Panc1 (cell line): Measurements from ENCODE around the gene AP3D1. TPM values are rescaled to one million over a fixed set of nuclear protein-coding genes. Genes with fewer than 3 reads are reported as not detected.

Source experiments
- ATAC-seq: fragments of 200-7000 bp; cut with Tn5 transposase; 2 replicates; pipeline ENCODE4 v1.9.1; 2020; ENCODE audit warnings: mild to moderate bottlenecking, moderate library complexity
- BruUV-seq: library from RNA; stranded (reverse); fragments of 400-500 nt; replicated peaks from 2 replicates; lab custom pipeline; 2021; lab: Mats Ljungman, UMichigan
- CTCF ChIA-PET: fragments of 300-600 bp; sonication (Branson Sonifier 250); formaldehyde crosslinking; loops from one replicate; lab custom pipeline; 2022; ENCODE audit warnings: antibody characterized with exemption; lab: Charles Lee
- POLR2A ChIA-PET: fragments of 300-600 bp; sonication (Branson Sonifier 250); formaldehyde crosslinking; loops from one replicate; lab custom pipeline; 2022; ENCODE audit warnings: antibody characterized with exemption; lab: Charles Lee
- DNase-seq: peaks from one replicate; pipeline ENCODE4 v3.0.0-alpha.2; 2010; ENCODE audit warnings: low read depth, low spot score
- H3K27ac ChIP-seq: 2 replicates; pipeline ENCODE4 v1.5.1; 2011; ENCODE audit warnings: mild to moderate bottlenecking, low read length, inconsistent platforms
- H3K27me3 ChIP-seq: fragments of 200-500 bp; sonication (Bioruptor generic); 2 replicates; pipeline ENCODE4 v1.6.0; 2014; ENCODE audit warnings: low read length, inconsistent platforms; ENCODE audit not compliant: control insufficient read depth, insufficient read depth
- H3K36me3 ChIP-seq: fragments of 200-500 bp; sonication (Bioruptor generic); 2 replicates; pipeline ENCODE4 v1.5.1; 2014; ENCODE audit warnings: inconsistent platforms, mild to moderate bottlenecking, low read length, moderate library complexity; ENCODE audit not compliant: control insufficient read depth, insufficient read depth
- H3K4me1 ChIP-seq: 2 replicates; pipeline ENCODE4 v1.5.1; 2011; ENCODE audit warnings: inconsistent platforms, mild to moderate bottlenecking, low read length, moderate library complexity; ENCODE audit not compliant: control insufficient read depth, insufficient read depth
- H3K4me3 ChIP-seq, 2 experiments: 2 replicates each; pipeline ENCODE4 v1.5.1; 2011 to 2012; ENCODE audit warnings: low read depth in 2 of 2, low read length in 2 of 2, mild to moderate bottlenecking in 2 of 2, inconsistent platforms in 1 of 2, moderate library complexity in 1 of 2
- H3K9me3 ChIP-seq: fragments of 200-500 bp; sonication (Bioruptor generic); 2 replicates; pipeline ENCODE4 v1.5.1; 2014; ENCODE audit warnings: low read depth, mild to moderate bottlenecking, inconsistent platforms, low read length, moderate library complexity; ENCODE audit not compliant: control insufficient read depth, insufficient read depth
- POLR2AphosphoS5 ChIP-seq: IDR thresholded peaks from 2 replicates; pipeline ENCODE4 v1.6.1; 2012; ENCODE audit warnings: mild to moderate bottlenecking, low read depth, low read length, moderate library complexity
- REST ChIP-seq, 2 experiments: IDR thresholded peaks; 2 replicates each; pipeline ENCODE4 v1.6.1; 2011 to 2012; ENCODE audit warnings: low read depth in 2 of 2, control low read depth in 1 of 2, low read length in 1 of 2, mild to moderate bottlenecking in 1 of 2, moderate library complexity in 1 of 2; ENCODE audit not compliant: insufficient read depth in 1 of 2
- SIN3A ChIP-seq: IDR thresholded peaks from 2 replicates; pipeline ENCODE4 v1.6.1; 2012; ENCODE audit warnings: low read depth, mild to moderate bottlenecking, low read length, moderate library complexity, borderline replicate concordance; ENCODE audit not compliant: insufficient read depth
- TCF7L2 ChIP-seq: IDR thresholded peaks from 2 replicates; pipeline ENCODE4 v1.6.1; 2011; ENCODE audit warnings: mild to moderate bottlenecking, low read depth, low read length, inconsistent platforms
- in situ Hi-C: cut with HindIII; loops from 2 replicates; pipeline ENCODE4 v1.10.0; 2016; ENCODE audit warnings: low sequenced_read_pairs, low pct_unique_long_range_greater_than_20kb
- intact Hi-C: fragments of 100-400 bp; cut with micrococcal nuclease; formaldehyde crosslinking; loops from one replicate; pipeline ENCODE4 v1.10.0; 2022; ENCODE audit not compliant: unreplicated experiment
- total RNA-seq: library from RNA; stranded (reverse); gene quantifications from one replicate; pipeline ENCODE4 v1.2.1, GENCODE V29; 2021; ENCODE audit not compliant: unreplicated experiment
- TF ChIP-seq, protein P1 (sequence below): fragments of 450-650 bp; IDR thresholded peaks from 2 replicates; pipeline ENCODE4 v1.5.1; 2017; ENCODE audit warnings: mild to moderate bottlenecking

The AP3D1 gene
- total RNA-seq, 1 experiment from 2014 or later: 167 TPM

- H3K4me3 ChIP-seq: no peak overlapping the region
- no TSS peak for BruUV-seq
- CTCF ChIA-PET: no interaction called here
- TF ChIP-seq SIN3A (no peak), TCF7L2 (no peak), POLR2AphosphoS5 (no peak), REST (IDR thresholded peaks at IDR 0.05; ENCODE audit: insufficient read depth in 1 of 2, low read depth in 2 of 2, low read length in 1 of 2) (no peak)
- TF ChIP-seq, protein P1, sequence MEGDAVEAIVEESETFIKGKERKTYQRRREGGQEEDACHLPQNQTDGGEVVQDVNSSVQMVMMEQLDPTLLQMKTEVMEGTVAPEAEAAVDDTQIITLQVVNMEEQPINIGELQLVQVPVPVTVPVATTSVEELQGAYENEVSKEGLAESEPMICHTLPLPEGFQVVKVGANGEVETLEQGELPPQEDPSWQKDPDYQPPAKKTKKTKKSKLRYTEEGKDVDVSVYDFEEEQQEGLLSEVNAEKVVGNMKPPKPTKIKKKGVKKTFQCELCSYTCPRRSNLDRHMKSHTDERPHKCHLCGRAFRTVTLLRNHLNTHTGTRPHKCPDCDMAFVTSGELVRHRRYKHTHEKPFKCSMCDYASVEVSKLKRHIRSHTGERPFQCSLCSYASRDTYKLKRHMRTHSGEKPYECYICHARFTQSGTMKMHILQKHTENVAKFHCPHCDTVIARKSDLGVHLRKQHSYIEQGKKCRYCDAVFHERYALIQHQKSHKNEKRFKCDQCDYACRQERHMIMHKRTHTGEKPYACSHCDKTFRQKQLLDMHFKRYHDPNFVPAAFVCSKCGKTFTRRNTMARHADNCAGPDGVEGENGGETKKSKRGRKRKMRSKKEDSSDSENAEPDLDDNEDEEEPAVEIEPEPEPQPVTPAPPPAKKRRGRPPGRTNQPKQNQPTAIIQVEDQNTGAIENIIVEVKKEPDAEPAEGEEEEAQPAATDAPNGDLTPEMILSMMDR: no peak
- peaks cover 3% of the 10 kb centered on the region; the same call in 1 of the 2 replicates for H3K4me1 ChIP-seq
- DNase-seq (no peak), ATAC-seq (no peak)
- H3K27ac ChIP-seq: no peak overlapping the region
- no peaks in the 10 kb centered on the region for H3K9me3 ChIP-seq
- H3K36me3 ChIP-seq: no peaks in the 10 kb centered on the region; the same call in 1 of the 2 replicates
- in situ Hi-C loops (no loop called here), intact Hi-C loops (no loop called here)
- H3K27me3 ChIP-seq: no peaks in the 10 kb centered on the region
- POLR2A ChIA-PET: no interaction called here
These were observed 78.4 kb downstream of the AP3D1 start for GRCh38 chr19:2072757-2073551.

DNA sequence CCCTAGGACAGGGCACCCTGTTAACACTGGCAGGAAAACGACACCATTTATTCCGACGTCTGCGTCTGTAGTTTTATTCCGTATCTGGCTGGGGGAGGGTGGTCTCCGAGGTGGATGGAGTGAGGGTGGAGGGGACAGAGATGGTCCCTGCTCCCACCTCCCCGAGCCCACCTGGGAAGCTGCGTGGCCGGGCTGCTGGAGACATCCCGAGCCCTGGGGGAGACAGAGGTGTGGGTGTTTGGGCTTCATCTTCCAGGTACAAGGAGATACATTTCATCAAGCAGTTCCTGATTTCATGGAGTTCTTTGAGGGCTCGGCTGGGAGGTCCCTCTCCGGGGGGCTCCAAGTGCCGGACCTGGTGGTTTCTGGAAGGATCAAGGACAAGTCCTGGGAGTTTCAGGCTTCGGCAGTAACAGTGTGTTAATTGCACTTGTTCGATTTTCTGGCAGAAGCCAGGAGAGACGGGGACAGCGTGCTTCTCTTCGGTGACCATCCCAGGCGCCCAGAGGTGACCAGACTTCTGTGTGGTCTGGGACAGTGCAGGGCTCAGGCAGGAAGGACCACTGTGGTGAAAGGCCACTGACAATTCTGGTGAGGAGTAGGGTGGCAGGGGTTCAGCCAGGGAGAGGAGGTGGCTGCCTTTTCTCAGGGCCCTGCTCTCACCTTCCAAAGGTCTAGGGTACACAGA lies 80.2 kb downstream of the AP3D1 start:
- Histone ChIP-seq H3K4me1 (peaks cover 3% of the 10 kb centered on the region; the same call in 1 of the 2 replicates), H3K27ac (no peak overlapping the region), H3K36me3 (no peaks in the 10 kb centered on the region; the same call in 1 of the 2 replicates), H3K9me3 (no peaks in the 10 kb centered on the region), H3K4me3 (no peak overlapping the region), H3K27me3 (no peaks in the 10 kb centered on the region)
- POLR2A ChIA-PET: interaction anchor here (0.6 kb wide), 1 partner anchor 76 kb away, joined by 4 read pairs; no protein-coding TSS in a partner anchor
- BruUV-seq: TSS peak; percentile 87
- intact Hi-C loops: no loop called here
- no peak for TF ChIP-seq REST (IDR thresholded peaks at IDR 0.05; ENCODE audit: insufficient read depth in 1 of 2, low read depth in 2 of 2, low read length in 1 of 2)
- in situ Hi-C loops: no loop called here
- no peak for DNase-seq
- CTCF ChIA-PET: no interaction called here
- ATAC-seq: no peak
